GM18868 (cell line): Measurements from ENCODE around the gene SRRD.

Experiments used
- ATAC-seq: cut with Tn5 transposase; IDR thresholded peaks from one replicate; pipeline ENCODE4 v1.9.1; 2021; ENCODE audit warnings: mild to moderate bottlenecking, moderate library complexity; ENCODE audit not compliant: unreplicated experiment

SRRD gene

GRCh38 chr22:26481694-26482093 lies 2.0 kb upstream of the SRRD start:
- no peak for ATAC-seq

- ATAC-seq, result no peak
Observed at GRCh38 chr22:26482161-26482560, 1.5 kb upstream of the SRRD start.

GRCh38 chr22:26483043-26483438 lies 636 bp upstream of the SRRD start:
- ATAC-seq, result no peak

GRCh38 chr22:26484360-26484706 lies 656 bp downstream of the SRRD start:
- no peak for ATAC-seq

GRCh38 chr22:26485013-26485412 lies 1.3 kb downstream of the SRRD start:
- ATAC-seq, result no peak

GRCh38 chr22:26485806-26486390 lies 2.2 kb downstream of the SRRD start:
- ATAC-seq, result no peak

- no peak for ATAC-seq
Observed at GRCh38 chr22:26486394-26486793, 2.7 kb downstream of the SRRD start.

- no peak for ATAC-seq
Observed at GRCh38 chr22:26487996-26488395, 4.3 kb downstream of the SRRD start.

GRCh38 chr22:26489447-26490036 lies 5.9 kb downstream of the SRRD start:
- ATAC-seq, result no peak

GRCh38 chr22:26492220-26492619 lies 8.5 kb downstream of the SRRD start:
- no peak for ATAC-seq

GRCh38 chr22:26494506-26494905 lies 10.8 kb downstream of the SRRD start:
- no peak for ATAC-seq

- no peak for ATAC-seq
Observed at GRCh38 chr22:26496456-26496855, 12.8 kb downstream of the SRRD start.

- no peak for ATAC-seq
Observed at GRCh38 chr22:26499188-26499703, 15.6 kb downstream of the SRRD start.

- ATAC-seq, result no peak
Observed at GRCh38 chr22:26501996-26502395, 18.3 kb downstream of the SRRD start.

- no peak for ATAC-seq
Observed at GRCh38 chr22:26502688-26503561, 19.2 kb downstream of the SRRD start.

- ATAC-seq, result no peak
Observed at GRCh38 chr22:26503758-26504157, 20.1 kb downstream of the SRRD start.

GRCh38 chr22:26508148-26508547 lies 24.5 kb downstream of the SRRD start:
- ATAC-seq, result no peak

GRCh38 chr22:26512149-26512793 lies 28.6 kb downstream of the SRRD start, which contains the start of gene TFIP11:
TSS of gene TFIP11 (minus strand) at chr22:26512473. CDS start at chr22:26510272, 2,201 bp downstream.
- ATAC-seq, result peak; percentile 86

- ATAC-seq, result no peak
Observed at GRCh38 chr22:26513838-26514237, 30.2 kb downstream of the SRRD start.

GRCh38 chr22:26514419-26515161 lies 30.9 kb downstream of the SRRD start:
- ATAC-seq, result no peak

GRCh38 chr22:26515931-26516330 lies 32.3 kb downstream of the SRRD start:
- no peak for ATAC-seq
